HuH-7.5 (cell line): ENCODE results near the gene FAM240A.

ENCODE experiments used
- DNase-seq: peaks from one replicate; pipeline ENCODE4 v3.0.0; 2011; ENCODE audit warnings: low spot score

Gene FAM240A

DNA sequence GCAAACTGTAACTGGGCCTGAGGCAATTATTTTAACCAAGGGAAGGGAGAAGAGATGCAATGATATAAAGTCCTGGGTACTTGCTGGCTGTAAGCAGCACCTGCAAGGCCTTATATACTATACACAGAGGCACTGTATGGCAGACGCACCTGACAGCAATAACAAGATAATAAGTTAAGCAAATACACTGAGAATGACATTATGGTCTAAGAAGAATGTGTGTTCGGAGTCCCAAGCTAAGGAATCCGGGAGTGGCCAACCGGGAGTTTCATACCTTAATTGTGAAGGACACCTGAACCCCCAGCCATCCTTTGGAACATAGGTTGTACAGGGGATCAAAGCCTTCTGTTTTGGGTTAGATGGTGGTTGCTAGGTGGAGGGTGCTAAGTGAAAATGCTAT, 13.7 kb downstream of the FAM240A start:
- no peak for DNase-seq

DNA sequence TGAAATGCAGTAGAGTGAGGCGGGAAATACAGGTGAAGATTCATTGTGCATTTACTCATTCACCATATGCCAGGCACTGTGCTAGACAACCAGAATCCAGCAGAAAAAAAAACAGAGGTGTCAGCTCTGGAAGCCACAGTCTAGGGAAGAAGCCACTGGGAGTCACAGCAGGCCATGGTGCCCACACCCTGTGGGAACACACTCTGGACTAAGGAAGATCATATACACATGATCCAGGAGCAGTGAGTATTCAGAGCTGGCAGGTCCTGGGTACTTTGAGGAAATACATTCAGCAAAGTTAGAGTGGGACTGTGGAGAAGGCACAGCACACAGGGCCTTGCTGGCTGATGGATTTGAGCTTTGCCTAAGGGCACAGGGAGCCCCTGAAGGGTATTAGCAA, 14.8 kb downstream of the FAM240A start:
- DNase-seq, result no peak

DNA sequence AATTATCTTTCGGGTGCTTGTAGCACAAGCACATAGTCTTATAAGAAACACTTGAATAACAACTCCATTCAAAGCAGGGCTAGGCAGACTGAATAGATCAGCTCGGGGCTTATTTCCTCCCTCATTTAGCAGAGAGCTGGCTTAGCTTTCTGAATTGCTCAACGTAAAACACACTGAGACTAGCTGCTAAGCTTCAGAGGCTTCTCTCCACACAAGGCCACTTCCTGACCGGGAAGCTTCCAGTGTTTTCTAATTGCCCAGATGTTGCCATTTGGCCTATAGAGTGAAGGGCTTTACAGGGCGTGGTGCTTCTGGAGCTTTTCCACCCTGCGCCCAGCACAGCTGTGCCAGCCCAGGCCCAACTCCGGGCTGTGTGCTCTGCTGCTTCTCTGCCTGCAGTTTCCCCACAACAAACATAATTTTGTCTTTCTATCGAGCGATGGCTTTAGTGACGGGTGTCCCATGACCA, 16.6 kb downstream of the FAM240A start:
- no peak for DNase-seq

DNA sequence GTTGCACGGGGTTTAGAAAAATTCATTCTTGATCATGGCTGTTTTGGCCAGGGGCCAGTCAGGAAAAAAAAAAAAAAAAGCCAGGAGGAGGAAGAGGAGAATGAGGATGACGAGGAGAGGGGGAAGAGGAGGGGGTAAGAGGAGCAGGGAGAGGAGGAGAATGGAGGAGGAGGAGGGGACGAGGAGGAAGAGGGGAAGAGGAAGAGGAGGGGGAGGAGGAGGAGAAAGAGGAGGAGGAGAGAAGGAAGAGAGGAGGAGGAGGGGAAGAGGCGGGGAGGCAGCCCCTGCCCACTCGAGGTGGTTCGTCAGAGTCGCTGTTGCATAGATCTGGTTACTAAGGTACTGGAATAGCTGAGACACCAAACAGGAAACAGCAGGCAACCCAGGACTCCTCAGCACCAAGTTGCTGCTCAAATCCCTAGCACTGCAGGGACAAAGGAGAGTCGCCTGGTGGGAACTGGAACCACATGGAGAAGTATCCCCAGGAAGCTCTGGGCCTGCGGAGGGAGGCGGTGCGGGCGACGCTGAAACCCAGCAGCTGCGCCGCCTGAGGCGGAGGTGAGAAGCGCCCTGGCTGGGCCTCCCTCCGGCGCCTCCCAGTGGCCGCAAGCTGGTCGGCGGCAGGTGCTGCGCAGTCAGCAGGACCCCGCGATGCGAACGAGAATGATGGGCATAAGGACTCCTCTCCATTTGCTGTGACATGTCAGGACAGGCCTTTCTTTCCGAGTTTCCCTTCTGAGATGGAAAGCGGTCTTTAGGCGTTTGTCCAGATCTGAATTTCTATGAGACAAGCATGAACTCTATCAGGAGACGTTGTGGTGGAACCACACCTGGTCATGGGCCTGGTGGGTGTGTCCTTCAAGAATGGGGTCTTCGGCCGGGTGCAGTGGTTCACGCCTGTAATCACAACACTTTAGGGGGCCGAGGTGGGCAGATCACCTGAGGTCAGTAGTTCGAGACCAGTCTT, 17.5 kb downstream of the FAM240A start:
- DNase-seq, result no peak

DNA sequence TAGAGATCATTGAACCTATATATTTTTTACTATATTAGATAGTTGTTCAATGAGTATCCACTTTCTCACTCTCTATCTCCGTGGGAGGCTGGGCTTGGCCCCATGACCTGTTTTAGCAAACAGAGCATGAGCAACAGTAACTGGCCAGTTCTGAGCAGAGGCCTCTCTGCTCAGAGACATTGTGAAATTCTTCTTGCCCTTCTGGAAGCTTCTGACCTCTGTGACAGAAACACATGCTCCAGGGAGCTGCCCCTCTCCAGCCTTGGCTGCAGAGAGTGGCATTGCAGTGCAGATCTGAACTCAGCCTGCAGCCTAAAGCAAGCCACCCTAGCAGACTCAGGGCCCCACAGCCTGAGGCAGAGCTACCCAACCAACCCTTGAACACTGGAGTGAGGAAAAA, 20.5 kb downstream of the FAM240A start:
- peak; percentile 78 for DNase-seq

DNA sequence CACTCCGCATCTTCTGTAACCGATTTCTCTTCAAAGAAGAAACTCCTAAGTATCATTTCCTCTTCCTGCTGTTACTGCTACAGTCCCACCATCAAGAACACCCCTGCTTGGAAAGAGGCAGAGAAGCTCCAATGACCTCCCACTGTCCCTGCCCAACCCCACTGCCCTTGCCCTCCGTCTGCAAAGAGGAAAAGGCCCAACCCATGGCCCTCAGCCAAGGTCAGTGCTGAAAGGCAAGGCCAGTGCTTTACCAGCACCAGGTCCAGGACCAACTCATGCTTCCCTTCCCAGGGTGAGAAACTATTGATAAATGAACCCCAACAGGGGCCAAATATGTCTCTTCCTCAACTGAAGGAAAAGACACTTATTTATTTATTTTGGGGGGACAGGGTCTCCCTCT, 22.5 kb downstream of the FAM240A start:
- DNase-seq, result no peak

DNA sequence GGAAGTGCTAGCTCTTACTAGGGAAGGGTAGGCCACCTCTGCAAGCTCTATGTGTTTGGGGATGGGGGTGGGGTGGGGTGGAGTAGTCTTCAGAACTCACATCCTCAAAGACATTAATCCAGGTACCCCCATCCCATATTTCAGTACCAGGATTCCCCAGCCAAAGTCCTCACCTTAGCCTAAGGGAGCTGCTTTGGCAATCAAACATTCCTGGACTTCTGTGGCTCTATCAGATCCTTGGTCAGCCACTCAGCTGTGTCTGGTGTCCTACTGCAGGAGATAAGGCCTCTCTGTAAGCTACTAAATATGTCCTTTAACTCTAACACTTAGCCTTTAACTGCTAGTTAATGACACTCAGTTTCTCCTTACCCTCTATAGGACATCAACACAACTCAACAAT, 26.9 kb downstream of the FAM240A start:
- DNase-seq, result no peak

DNA sequence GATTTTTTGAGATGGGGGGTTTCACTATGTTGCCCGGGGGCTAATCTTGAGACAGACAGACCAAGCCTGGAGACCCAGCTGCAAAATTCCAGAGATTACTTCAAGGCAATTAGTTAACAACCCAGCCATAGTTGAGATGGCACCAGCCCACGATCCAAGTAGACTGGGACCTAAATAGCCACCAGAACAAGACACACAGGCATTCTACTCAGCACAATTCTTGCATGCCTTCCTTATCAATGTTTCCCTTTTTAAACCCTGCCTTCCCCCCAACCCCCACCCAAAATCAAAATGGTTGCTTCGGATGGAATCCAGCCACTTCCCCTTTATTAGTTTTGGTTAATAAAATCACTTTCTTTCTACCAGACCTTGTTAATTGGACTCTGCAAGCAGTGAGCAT, 28.6 kb downstream of the FAM240A start:
- no peak for DNase-seq

DNA sequence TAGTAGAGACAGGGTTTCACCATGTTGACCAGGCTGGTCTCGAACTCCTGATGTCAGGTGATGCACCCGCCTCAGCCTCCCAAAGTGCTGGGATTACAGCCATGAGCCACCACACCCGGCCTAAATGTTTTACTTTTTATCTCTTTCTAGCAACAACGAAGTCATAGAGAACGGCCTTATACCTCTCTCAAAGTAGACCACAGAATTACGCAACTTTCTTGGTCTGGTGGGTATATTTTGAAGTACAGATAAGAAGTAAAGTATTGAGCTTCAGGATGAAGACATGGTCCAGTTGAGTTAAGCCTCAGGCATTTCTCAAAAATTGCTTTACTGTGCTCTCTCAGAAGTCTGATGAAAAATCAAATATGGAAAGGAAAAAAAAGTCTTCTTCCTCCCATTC, 30.6 kb downstream of the FAM240A start:
- DNase-seq, result no peak

DNA sequence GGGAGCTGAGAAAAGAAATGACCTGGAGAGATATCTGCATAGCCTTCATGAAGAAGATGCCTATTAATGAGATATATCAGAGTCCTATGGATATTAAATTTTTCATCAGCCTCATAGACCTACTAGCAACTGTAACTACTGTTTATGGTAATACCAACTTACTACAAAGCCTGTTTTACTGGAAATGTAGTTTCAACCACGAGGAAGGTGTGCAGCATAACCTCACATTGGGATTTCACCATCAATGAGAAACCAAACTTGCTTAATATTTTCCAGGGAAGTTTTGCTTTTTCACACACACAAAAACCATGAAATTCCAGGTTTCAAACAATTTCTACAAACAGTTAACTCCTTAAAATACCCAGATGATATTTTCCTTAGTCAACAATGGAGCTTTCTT, 31.4 kb downstream of the FAM240A start:
- DNase-seq, result no peak

DNA sequence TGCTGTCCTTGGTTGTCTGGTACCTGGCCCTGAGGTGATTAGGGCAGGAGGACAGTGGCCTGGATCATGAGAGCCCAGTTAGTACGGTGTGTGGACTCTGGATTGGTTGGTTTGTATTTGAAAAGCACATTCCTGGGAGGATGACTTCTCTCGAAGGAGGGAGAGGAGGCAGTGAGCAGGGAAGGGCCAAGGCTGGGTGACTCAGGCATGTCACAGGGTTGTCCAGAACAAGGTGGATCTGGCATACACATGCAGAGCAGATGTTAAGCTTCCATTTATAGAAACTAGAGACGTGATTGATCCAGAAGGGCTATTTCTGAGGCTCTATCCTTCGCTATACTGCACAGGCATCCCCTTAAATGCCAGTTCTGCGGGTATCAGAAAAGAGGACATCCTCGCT, 34.4 kb downstream of the FAM240A start:
- no peak for DNase-seq

DNA sequence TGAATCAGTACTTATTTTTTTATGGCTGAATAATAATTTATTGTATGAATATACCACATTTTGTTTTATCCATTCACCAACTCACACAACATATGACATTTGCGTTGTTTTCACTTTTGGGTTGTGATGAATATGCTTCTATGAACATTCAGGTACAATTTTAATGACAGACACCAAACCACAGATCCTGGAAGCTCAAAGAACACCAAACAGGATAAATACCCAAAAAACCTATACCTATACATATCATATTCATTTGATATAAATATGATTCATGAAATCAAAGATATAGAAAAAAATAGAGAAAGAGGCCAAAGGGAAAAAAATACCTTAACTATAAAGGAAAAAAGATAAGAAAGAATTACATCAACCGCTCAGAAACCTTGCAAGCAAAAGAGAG, 35.8 kb downstream of the FAM240A start:
- DNase-seq, result no peak

DNA sequence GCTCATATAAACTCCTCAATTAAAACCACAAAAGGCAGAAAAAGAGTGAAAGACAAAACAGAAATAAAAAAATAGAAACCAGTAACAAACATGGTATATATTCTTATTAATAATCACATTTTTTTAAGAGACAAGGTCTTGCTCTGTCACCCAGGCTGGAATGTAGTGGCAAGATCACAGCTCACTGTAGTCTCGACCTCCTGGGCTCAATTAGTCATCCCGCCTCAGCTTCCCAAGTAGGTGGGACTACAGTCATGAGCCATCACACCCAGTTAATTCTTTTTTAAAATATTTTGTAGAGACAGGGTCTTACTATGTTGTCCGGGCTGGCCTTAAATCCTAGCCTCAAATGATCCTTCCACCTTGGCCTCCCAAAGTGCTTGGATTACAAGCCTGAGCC, 37.1 kb downstream of the FAM240A start:
- DNase-seq, result no peak

DNA sequence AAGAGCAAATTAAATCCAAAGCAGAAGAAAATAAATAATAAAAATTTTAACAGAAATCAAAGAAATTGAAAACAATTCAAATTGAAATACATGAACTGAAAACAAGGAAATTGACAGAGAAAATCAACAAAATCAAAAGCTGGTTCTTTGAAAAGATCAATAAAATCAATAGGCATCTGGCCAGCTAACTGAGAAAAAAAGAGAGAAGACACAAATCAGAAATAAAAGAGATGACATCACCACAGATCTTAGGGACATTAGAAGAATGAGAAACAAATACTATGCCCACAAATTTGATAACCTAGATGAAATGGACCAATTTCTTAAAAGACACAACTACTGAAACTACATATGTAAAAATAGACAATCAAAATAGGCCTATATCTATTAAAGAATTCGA, 38.8 kb downstream of the FAM240A start:
- no peak for DNase-seq

DNA sequence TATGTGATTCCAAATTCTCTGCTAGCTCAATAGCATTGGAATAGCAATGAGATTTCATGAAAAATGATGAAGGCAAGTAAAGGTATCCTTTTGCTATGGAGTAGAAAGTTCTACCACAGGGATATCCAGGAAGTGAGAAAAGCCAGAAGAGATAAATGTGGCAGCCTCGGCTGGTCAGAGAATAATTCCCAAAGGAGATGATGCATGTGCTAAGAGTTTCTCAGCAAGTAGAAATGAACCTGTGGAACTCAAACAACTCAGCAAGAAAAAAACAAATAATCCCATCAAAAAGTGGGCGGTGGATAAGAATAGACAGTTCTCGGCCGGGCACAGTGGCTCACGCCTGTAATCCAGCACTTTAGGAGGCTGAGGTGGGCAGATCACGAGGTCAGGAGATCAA, 42.9 kb downstream of the FAM240A start:
- DNase-seq, result no peak

DNA sequence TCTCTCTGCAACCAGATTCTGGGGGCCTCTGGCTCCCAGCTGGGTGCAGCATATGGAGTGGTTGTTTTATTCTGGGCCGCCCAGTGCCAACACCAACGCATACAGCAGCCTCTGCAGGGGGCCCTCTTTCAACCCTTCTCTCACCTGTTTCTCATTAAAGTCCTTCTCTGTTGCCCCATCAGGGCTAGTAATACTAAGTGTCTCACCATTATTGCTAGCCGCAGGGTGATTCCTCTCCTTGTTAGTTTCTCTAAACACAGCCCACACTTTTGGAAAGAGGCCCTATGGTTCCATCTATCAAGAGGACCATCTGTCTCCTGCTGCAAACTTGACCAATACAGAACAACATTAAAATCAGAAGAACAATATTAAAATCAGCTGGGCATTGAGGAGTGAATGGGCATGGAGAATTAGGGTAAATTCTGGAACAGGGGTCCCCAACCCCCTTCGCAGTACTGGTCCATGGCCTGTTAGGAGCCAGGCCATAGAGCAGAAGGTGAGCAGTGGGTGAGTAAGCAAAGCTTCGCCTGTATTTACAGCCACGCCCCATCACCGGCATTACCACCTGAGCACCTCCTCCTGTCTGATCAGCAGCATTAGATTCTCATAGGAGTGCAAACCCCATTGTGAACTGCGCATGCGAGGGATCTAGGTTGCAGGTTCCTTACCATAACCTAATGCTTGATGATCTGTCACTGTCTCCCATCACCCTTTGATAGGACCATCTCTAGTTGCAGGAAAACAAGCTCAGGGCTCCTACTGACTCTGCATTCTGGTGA, 44.6 kb downstream of the FAM240A start:
- no peak for DNase-seq

DNA sequence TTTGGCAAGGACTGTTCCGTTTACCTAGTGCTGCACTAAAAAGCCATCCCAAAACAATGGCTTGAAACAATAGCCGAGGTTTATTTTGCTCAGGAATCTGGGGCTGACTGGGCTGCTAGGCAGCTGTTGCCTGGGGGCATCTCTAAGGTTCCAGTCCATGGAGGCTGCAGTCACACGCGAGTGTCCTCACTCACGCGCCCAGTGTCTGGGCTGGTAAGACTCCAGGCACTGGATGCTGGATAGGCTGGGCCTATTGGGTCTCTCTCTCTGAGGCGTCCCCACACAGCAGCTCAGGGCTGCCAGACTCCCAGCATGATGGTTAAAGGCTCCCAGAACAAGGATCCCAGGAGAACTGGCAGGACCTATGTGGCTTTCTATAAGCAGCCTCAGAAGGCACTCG, 47.0 kb downstream of the FAM240A start:
- no peak for DNase-seq

DNA sequence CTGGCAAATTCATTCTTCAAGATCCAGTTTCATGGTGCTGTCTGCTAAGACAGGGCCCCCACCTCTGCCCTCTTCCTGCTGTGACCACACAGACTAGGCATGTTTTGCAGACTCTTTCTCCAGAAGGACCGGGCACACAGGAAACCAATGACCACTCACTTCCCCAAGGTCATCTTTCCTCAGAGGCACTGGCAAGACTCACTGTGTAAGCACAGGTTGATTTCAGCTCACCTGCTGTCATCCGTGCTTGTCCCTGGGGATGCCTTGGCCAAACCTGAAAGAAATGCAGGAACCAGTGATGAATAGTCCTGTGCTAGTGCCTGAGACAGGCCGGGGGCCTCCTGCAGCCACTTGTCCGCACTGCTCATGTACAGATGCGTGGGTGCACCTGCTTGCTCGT, 47.7 kb downstream of the FAM240A start:
- no peak for DNase-seq

DNA sequence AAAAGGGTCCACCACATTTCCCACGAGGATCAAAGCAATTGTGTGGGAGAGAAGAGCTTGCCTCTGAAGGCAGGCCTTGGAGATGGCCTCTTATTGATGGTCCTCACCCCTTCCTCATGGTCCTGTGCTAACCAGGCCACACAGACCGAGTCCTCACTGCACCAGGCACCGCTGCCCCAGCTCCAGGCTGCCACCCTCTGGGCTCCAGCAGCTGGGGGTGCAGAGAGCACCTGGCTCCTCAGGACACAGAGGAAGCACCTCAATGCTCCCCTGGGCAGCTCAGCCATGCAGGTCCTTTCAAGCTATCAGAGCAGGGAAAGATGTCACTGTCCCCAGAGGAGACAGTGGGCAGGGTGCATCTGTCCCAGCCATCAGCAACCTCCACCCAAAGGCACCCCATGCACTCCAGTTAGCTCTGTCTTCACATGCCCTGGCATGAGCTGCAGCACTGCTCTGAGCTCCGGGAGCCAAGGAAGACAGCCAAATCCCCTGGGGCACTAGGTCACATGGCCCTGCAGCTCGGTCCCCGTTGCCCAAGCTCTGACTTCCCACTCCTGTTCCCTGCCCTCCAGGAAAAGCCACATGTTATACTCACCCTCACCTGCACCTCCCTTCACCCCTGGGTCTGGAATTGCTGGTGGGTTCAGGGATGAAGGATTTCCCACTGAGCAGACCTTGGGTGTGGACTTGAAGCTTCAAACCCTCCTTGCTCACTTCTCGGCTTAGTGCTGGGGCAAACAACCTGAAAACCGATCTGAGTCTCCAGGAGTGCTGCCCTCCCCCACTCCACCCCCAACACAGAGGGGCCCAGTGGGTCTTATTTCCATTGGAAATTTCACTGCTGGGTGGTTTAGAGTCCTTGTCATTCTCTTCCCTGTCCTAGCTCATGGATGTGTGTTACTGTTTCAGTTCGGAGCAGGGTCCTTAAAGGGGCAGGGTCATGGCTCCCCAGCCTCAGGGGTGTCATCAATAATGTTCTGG, 48.5 kb downstream of the FAM240A start:
- no peak for DNase-seq

DNA sequence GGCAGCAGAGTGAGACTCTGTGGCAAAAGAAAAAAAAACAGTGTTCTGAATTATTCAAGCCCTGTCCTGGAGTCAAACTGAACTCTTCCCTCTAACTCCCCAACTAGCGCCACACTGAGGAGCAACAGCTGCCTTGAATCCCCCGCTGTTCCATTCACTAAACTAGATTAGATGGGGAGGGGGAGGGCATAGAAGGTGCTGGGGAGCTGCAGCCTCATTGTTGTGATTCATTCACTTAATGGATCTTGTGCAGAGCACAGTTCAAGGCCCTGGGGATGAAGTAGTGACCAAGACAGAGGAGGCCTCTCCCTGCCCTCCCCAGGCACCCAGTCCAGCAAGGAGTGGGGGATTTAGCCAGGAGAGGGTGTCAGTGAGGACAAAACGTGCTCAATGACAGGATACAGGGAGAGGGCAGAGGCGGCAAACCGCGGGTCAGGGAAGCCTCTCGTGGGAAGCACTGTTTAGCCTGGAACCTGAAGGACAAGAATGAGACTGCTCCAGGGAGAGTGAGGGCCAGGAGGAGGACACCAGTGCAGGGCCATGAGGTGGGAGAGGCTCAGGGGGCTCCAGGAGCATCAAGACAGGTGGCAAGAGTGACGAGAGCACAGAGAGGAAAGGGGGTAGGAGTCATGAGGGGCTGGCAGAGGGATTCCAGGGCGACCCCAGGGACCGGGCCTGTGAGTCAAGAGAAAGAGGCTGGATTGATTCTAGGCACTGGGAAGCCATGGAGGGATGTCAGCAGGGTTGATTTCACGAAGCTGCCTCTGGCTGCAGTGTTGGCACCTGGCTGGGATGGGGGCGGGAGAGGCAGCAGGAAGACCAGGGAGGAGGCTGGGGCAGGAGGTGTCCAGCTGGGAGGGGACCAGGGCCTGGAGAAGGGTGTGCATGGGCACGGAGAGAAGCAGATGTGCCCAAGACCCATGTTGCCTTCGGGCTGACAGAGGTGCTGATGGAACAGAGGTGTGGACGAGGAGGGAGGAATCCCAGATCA, 49.7 kb downstream of the FAM240A start:
- no peak for DNase-seq
